ENCODE data around the gene JAKMIP2. TPM values are rescaled to one million over a fixed set of nuclear protein-coding genes. Genes with fewer than 3 reads are reported as not detected.
A peak's percentile ranks its signal among the peaks of the same experiment; 100 is the strongest.

Gene JAKMIP2
- total and polyA plus RNA-seq, 2 experiments from 2014 or later = 1.4 to 4.3 TPM

DNA sequence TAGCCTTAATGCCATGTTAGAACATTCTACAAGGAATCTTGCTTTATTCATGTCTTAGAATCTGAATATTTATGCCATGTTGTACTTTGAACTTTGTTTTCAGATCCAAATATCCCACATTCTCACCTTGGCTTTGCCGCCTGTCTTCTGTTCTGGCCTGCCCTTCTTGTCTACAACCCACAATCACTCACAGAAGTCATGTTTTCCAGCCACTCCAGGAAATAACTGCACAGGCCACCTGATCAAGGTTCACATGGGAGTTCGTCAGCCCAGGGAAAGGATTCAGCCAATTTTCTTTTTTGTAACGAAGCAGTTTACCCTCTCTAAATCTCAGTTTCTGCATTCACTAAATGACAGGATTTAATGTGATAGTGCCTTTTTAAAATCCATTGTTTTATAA is 70.5 kb downstream of the JAKMIP2 start:
- no peaks in the 10 kb centered on the region for H4K20me1 ChIP-seq (ENCODE audit: insufficient read depth, poor library complexity, severe bottlenecking)
- DNase-seq (ENCODE audit: low spot score) = peak; percentile 21
- TF ChIP-seq EZH2 (IDR thresholded peaks at IDR 0.05; ENCODE audit: borderline replicate concordance) (no peak), EZH2phosphoT487 (IDR thresholded peaks at IDR 0.05; ENCODE audit: low read depth, severe bottlenecking, unreplicated experiment) (no peak)
- TF ChIP-seq, protein P1, sequence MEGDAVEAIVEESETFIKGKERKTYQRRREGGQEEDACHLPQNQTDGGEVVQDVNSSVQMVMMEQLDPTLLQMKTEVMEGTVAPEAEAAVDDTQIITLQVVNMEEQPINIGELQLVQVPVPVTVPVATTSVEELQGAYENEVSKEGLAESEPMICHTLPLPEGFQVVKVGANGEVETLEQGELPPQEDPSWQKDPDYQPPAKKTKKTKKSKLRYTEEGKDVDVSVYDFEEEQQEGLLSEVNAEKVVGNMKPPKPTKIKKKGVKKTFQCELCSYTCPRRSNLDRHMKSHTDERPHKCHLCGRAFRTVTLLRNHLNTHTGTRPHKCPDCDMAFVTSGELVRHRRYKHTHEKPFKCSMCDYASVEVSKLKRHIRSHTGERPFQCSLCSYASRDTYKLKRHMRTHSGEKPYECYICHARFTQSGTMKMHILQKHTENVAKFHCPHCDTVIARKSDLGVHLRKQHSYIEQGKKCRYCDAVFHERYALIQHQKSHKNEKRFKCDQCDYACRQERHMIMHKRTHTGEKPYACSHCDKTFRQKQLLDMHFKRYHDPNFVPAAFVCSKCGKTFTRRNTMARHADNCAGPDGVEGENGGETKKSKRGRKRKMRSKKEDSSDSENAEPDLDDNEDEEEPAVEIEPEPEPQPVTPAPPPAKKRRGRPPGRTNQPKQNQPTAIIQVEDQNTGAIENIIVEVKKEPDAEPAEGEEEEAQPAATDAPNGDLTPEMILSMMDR (IDR thresholded peaks at IDR 0.05; ENCODE audit: poor library complexity) = no peak
- no peak overlapping the region for H3K4me2 ChIP-seq
- H3K36me3 ChIP-seq (replicated peaks; ENCODE audit: insufficient read depth, low read depth) = no peaks in the 10 kb centered on the region
- no peak overlapping the region for H3K27ac ChIP-seq
- H2AFZ ChIP-seq = no peak overlapping the region
- H3K79me2 ChIP-seq = no peaks in the 10 kb centered on the region
- no peaks in the 10 kb centered on the region for H3K9me3 ChIP-seq (ENCODE audit: low read depth)
- H3K27me3 ChIP-seq = no peaks in the 10 kb centered on the region
- 83% methylated on average over 3 of the region's 3 CpGs for WGBS (ENCODE audit: low lambda C conversion rate, missing lambda C conversion rate)
- no peak overlapping the region for H3K4me3 ChIP-seq
- no peaks in the 10 kb centered on the region for H3K9me2 ChIP-seq (replicated peaks; ENCODE audit: insufficient read depth)
- H3K4me1 ChIP-seq (ENCODE audit: insufficient read depth) = peaks cover 3% of the 10 kb centered on the region

DNA sequence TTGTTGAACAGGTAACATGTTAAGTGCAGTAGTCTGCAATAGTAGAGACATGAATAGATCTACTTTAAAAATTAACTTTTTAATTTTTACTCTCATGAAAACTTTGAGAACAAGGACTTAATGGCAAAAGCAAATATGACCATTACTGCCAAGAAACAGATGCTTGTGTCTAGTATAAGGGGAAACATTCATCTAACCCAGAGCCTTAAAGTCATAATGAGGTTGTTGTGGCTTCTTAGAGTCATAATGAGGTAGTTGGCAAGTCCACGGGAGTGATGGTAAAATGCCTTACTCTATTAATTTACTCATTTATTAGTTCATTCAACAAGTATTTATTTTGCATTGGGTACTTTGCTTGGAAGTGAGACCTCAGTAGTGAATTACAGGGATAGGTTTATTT is 71.5 kb downstream of the JAKMIP2 start:
- no peak overlapping the region for H3K4me3 ChIP-seq
- no peak for DNase-seq (ENCODE audit: low spot score)
- TF ChIP-seq EZH2phosphoT487 (IDR thresholded peaks at IDR 0.05; ENCODE audit: low read depth, severe bottlenecking, unreplicated experiment) (no peak), EZH2 (IDR thresholded peaks at IDR 0.05; ENCODE audit: borderline replicate concordance) (no peak)
- TF ChIP-seq, protein P1 (IDR thresholded peaks at IDR 0.05; ENCODE audit: poor library complexity) = no peak
- no peaks in the 10 kb centered on the region for H3K79me2 ChIP-seq
- H3K27ac ChIP-seq = no peak overlapping the region
- H4K20me1 ChIP-seq (ENCODE audit: insufficient read depth, poor library complexity, severe bottlenecking) = no peaks in the 10 kb centered on the region
- no peaks in the 10 kb centered on the region for H3K9me2 ChIP-seq (replicated peaks; ENCODE audit: insufficient read depth)
- no peaks in the 10 kb centered on the region for H3K36me3 ChIP-seq (replicated peaks; ENCODE audit: insufficient read depth, low read depth)
- H3K4me1 ChIP-seq (ENCODE audit: insufficient read depth) = peaks cover 3% of the 10 kb centered on the region
- no peaks in the 10 kb centered on the region for H3K27me3 ChIP-seq
- no peaks in the 10 kb centered on the region for H3K9me3 ChIP-seq (ENCODE audit: low read depth)
- 88% methylated on average over 1 of the region's 1 CpG for WGBS (ENCODE audit: low lambda C conversion rate, missing lambda C conversion rate)
- no peak overlapping the region for H3K4me2 ChIP-seq
- H2AFZ ChIP-seq = no peak overlapping the region

DNA sequence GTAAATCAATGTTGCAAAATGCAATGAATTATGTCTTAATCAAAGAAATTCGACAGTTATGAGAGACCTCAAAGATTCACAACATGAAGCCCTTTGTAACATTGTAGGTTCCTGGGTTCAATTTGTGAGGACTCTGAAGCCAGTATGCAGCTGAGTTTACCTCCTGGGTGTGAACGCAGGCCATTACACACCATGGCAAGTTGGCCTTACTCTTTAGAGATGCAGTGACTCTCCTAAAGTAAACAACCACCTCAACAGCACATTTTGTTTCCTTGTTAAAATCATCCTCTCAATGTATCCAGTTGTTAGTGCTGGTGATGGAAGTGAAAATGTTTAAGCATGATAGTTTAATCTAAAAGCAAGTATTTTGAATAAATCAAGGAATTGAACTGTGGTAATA is 73.8 kb downstream of the JAKMIP2 start:
- Histone ChIP-seq H3K79me2 (no peaks in the 10 kb centered on the region), H3K27ac (no peak overlapping the region), H3K4me1 (ENCODE audit: insufficient read depth) (peaks cover 3% of the 10 kb centered on the region), H3K36me3 (replicated peaks; ENCODE audit: insufficient read depth, low read depth) (no peaks in the 10 kb centered on the region), H3K27me3 (no peaks in the 10 kb centered on the region), H3K4me2 (no peak overlapping the region), H3K9me3 (ENCODE audit: low read depth) (no peaks in the 10 kb centered on the region), H4K20me1 (ENCODE audit: insufficient read depth, poor library complexity, severe bottlenecking) (no peaks in the 10 kb centered on the region), H3K4me3 (no peak overlapping the region), H3K9me2 (replicated peaks; ENCODE audit: insufficient read depth) (no peaks in the 10 kb centered on the region), H2AFZ (no peak overlapping the region)
- TF ChIP-seq EZH2phosphoT487 (IDR thresholded peaks at IDR 0.05; ENCODE audit: low read depth, severe bottlenecking, unreplicated experiment) = no peak
- TF ChIP-seq, protein P1 (IDR thresholded peaks at IDR 0.05; ENCODE audit: poor library complexity) = no peak
- TF ChIP-seq EZH2 (IDR thresholded peaks at IDR 0.05; ENCODE audit: borderline replicate concordance) = no peak
- DNase-seq (ENCODE audit: low spot score) = no peak
- 64% methylated on average over 2 of the region's 2 CpGs for WGBS (ENCODE audit: low lambda C conversion rate, missing lambda C conversion rate)

DNA sequence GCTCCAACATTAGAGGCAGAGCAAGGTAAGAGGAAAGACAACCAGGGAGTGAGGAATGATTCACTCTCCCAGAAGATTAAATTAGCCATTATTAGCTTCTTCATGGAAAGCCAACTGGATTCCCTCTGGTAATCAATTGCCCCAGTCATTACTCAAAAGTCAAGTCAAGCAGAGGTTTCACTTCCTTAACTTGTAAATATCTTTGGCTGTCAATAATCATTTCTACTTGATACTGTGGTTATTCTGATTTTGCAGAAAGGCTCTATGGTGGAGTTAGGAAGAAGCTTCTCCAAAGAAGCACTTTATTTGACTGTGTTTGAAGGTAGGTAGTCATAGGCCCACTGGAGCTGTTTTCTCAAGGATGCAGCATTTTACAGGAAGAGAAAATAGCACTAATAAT is 78.0 kb downstream of the JAKMIP2 start:
- H3K9me2 ChIP-seq (replicated peaks; ENCODE audit: insufficient read depth) = no peaks in the 10 kb centered on the region
- no peaks in the 10 kb centered on the region for H4K20me1 ChIP-seq (ENCODE audit: insufficient read depth, poor library complexity, severe bottlenecking)
- TF ChIP-seq EZH2 (IDR thresholded peaks at IDR 0.05; ENCODE audit: borderline replicate concordance) (no peak), EZH2phosphoT487 (IDR thresholded peaks at IDR 0.05; ENCODE audit: low read depth, severe bottlenecking, unreplicated experiment) (no peak)
- TF ChIP-seq, protein P1 (IDR thresholded peaks at IDR 0.05; ENCODE audit: poor library complexity) = no peak
- H3K27ac ChIP-seq = no peak overlapping the region
- no peak overlapping the region for H2AFZ ChIP-seq
- H3K4me2 ChIP-seq = no peak overlapping the region
- H3K4me1 ChIP-seq (ENCODE audit: insufficient read depth) = no peaks in the 10 kb centered on the region
- H3K27me3 ChIP-seq = no peaks in the 10 kb centered on the region
- DNase-seq (ENCODE audit: low spot score) = no peak
- no peaks in the 10 kb centered on the region for H3K36me3 ChIP-seq (replicated peaks; ENCODE audit: insufficient read depth, low read depth)
- H3K4me3 ChIP-seq = no peak overlapping the region
- no peaks in the 10 kb centered on the region for H3K9me3 ChIP-seq (ENCODE audit: low read depth)
- no peaks in the 10 kb centered on the region for H3K79me2 ChIP-seq

Data from hepatocyte (in vitro differentiated cells).